Measurements from ENCODE around the gene NCK2. TPM values are rescaled to one million over a fixed set of nuclear protein-coding genes. Genes with fewer than 3 reads are reported as not detected.

The NCK2 gene
- total RNA-seq, 1 experiment from 2014 or later, result 89.0 TPM

GRCh38 chr2:105789745-105790460, 45.2 kb downstream of the NCK2 start:
- Mint-ChIP-seq H3K36me3 (ENCODE audit: insufficient read depth, unreplicated experiment) (peaks cover 8% of the 10 kb centered on the region), H3K9me3 (ENCODE audit: unreplicated experiment) (no peaks in the 10 kb centered on the region), H3K27ac (ENCODE audit: unreplicated experiment) (no peak overlapping the region), H3K4me1 (ENCODE audit: low read depth, unreplicated experiment) (peaks cover 5% of the 10 kb centered on the region), H3K4me3 (ENCODE audit: unreplicated experiment) (no peak overlapping the region), H3K27me3 (ENCODE audit: insufficient read depth, unreplicated experiment) (no peaks in the 10 kb centered on the region)
- H3K9me3 ChIP-seq, result no peaks in the 10 kb centered on the region
- TF ChIP-seq, protein P1, sequence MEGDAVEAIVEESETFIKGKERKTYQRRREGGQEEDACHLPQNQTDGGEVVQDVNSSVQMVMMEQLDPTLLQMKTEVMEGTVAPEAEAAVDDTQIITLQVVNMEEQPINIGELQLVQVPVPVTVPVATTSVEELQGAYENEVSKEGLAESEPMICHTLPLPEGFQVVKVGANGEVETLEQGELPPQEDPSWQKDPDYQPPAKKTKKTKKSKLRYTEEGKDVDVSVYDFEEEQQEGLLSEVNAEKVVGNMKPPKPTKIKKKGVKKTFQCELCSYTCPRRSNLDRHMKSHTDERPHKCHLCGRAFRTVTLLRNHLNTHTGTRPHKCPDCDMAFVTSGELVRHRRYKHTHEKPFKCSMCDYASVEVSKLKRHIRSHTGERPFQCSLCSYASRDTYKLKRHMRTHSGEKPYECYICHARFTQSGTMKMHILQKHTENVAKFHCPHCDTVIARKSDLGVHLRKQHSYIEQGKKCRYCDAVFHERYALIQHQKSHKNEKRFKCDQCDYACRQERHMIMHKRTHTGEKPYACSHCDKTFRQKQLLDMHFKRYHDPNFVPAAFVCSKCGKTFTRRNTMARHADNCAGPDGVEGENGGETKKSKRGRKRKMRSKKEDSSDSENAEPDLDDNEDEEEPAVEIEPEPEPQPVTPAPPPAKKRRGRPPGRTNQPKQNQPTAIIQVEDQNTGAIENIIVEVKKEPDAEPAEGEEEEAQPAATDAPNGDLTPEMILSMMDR (IDR thresholded peaks at IDR 0.05; ENCODE audit: insufficient read depth in 1 of 2, low read depth in 1 of 2, low read length in 1 of 2, severe bottlenecking in 1 of 2, unreplicated experiment in 1 of 2), result no peak
- no peaks in the 10 kb centered on the region for H3K27me3 ChIP-seq (replicated peaks; ENCODE audit: control insufficient read depth, insufficient read depth, low read length)
- ChIA-PET POLR2A (no interaction called here), CTCF (no interaction called here)
- H3K4me1 ChIP-seq, result no peaks in the 10 kb centered on the region
- H3K4me3 ChIP-seq (ENCODE audit: low read depth, low read length), result no peak overlapping the region
- intact Hi-C loops (cut with micrococcal nuclease; ENCODE audit: unreplicated experiment), result no loop called here
- no TSS peak for BruUV-seq (replicated peaks)
- H3K36me3 ChIP-seq (ENCODE audit: control insufficient read depth, insufficient read depth, low read length), result peaks cover 2% of the 10 kb centered on the region; the same call in 1 of the 2 replicates
- DNase-seq, result no peak

DNA sequence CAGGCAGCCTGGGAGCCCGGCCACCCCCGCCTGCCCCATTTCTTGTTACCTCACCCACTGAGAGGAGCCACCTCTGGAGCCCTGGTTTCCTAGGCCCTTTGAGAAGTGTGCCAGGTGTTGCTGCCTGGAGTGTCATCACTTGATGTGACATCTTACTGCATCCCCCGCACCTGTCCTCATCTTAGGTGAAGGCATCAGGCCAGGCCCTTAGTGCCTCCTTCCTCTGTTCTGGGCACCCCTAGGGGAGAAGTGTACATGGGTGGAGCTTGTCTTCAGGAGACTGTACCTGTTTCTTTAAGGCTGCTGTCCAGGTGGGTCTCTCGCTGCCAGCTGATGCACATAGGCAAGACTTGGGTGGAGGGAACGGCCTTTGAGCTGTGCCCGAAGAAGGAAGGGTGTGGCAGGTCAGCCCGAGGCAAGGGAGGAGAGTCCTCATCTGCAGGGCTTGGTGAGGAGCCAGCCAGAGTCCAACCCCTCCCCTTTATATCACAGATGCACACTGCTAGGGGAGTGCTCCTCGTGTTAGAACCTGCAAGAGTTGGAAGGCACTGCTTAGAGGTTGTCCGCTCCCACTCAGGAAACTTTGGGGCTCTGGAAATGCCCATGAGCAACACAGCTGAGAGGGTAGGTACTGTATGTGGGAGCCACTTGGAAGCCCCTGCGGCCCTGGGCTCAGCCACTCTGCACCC, 45.9 kb downstream of the NCK2 start:
- CTCF ChIA-PET, result no interaction called here

GRCh38 chr2:105791229-105791628, 46.5 kb downstream of the NCK2 start:
- Mint-ChIP-seq H3K27me3 (ENCODE audit: insufficient read depth, unreplicated experiment) (no peaks in the 10 kb centered on the region), H3K4me1 (ENCODE audit: low read depth, unreplicated experiment) (peaks cover 13% of the 10 kb centered on the region), H3K9me3 (ENCODE audit: unreplicated experiment) (no peaks in the 10 kb centered on the region), H3K36me3 (ENCODE audit: insufficient read depth, unreplicated experiment) (peaks cover 9% of the 10 kb centered on the region), H3K4me3 (ENCODE audit: unreplicated experiment) (no peak overlapping the region), H3K27ac (ENCODE audit: unreplicated experiment) (no peak overlapping the region)
- intact Hi-C loops (cut with micrococcal nuclease; ENCODE audit: unreplicated experiment), result no loop called here
- Histone ChIP-seq H3K27me3 (replicated peaks; ENCODE audit: control insufficient read depth, insufficient read depth, low read length) (no peaks in the 10 kb centered on the region), H3K9me3 (no peaks in the 10 kb centered on the region), H3K4me1 (0 out of 2 replicates have a peak, but pooled peaks cover 5% of the 10 kb centered on the region), H3K4me3 (ENCODE audit: low read depth, low read length) (no peak overlapping the region), H3K36me3 (ENCODE audit: control insufficient read depth, insufficient read depth, low read length) (peaks cover 2% of the 10 kb centered on the region; the same call in 1 of the 2 replicates)
- BruUV-seq (replicated peaks), result no TSS peak
- TF ChIP-seq, protein P1 (IDR thresholded peaks at IDR 0.05; ENCODE audit: insufficient read depth in 1 of 2, low read depth in 1 of 2, low read length in 1 of 2, severe bottlenecking in 1 of 2, unreplicated experiment in 1 of 2), result no peak
- CTCF ChIA-PET, result no interaction called here
- DNase-seq, result no peak
- POLR2A ChIA-PET, result no interaction called here

More for the DNA sequence above, 45.9 kb downstream of the NCK2 start:
- no peaks in the 10 kb centered on the region for H3K27me3 Mint-ChIP-seq (ENCODE audit: insufficient read depth, unreplicated experiment)
- H3K4me1 ChIP-seq, result no peaks in the 10 kb centered on the region
- POLR2A ChIA-PET, result no interaction called here
- H3K36me3 ChIP-seq (ENCODE audit: control insufficient read depth, insufficient read depth, low read length), result peaks cover 2% of the 10 kb centered on the region; the same call in 1 of the 2 replicates
- no peak overlapping the region for H3K4me3 Mint-ChIP-seq (ENCODE audit: unreplicated experiment)
- DNase-seq, result no peak
- no peaks in the 10 kb centered on the region for H3K9me3 Mint-ChIP-seq (ENCODE audit: unreplicated experiment)
- TF ChIP-seq, protein P1 (IDR thresholded peaks at IDR 0.05; ENCODE audit: insufficient read depth in 1 of 2, low read depth in 1 of 2, low read length in 1 of 2, severe bottlenecking in 1 of 2, unreplicated experiment in 1 of 2), result no peak
- BruUV-seq (replicated peaks), result no TSS peak
- H3K27me3 ChIP-seq (replicated peaks; ENCODE audit: control insufficient read depth, insufficient read depth, low read length), result no peaks in the 10 kb centered on the region
- peaks cover 7% of the 10 kb centered on the region for H3K4me1 Mint-ChIP-seq (ENCODE audit: low read depth, unreplicated experiment)
- no peaks in the 10 kb centered on the region for H3K9me3 ChIP-seq
- peaks cover 9% of the 10 kb centered on the region for H3K36me3 Mint-ChIP-seq (ENCODE audit: insufficient read depth, unreplicated experiment)
- no peak overlapping the region for H3K4me3 ChIP-seq (ENCODE audit: low read depth, low read length)
- intact Hi-C loops (cut with micrococcal nuclease; ENCODE audit: unreplicated experiment), result no loop called here
- H3K27ac Mint-ChIP-seq (ENCODE audit: unreplicated experiment), result no peak overlapping the region
